HepG2 (cell line): Measurements from ENCODE around the gene PKD2L1. TPM values are rescaled to one million over a fixed set of nuclear protein-coding genes. Genes with fewer than 3 reads are reported as not detected.

Experiments used
- CENPT ChIP-seq: sonication (generic); formaldehyde crosslinking; IDR thresholded peaks from 2 replicates; pipeline ENCODE4 v1.8.0; 2022; ENCODE audit warnings: low read depth, mild to moderate bottlenecking, moderate library complexity, missing genetic modification reagents
- CREB3 ChIP-seq: sonication (generic); formaldehyde crosslinking; IDR thresholded peaks from 2 replicates; pipeline ENCODE4 v1.5.0; 2020; ENCODE audit warnings: missing genetic modification reagents
- ELF1 ChIP-seq: sonication (generic); formaldehyde crosslinking; IDR thresholded peaks from 2 replicates; pipeline ENCODE4 v1.4.0; 2020; ENCODE audit warnings: missing genetic modification reagents
- MAF1 ChIP-seq: sonication (generic); formaldehyde crosslinking; IDR thresholded peaks from 2 replicates; pipeline ENCODE4 v1.5.0; 2020; ENCODE audit warnings: missing genetic modification reagents, borderline replicate concordance
- MLXIP ChIP-seq: sonication (generic); formaldehyde crosslinking; IDR thresholded peaks from 2 replicates; pipeline ENCODE4 v1.9.0; 2021; ENCODE audit warnings: missing genetic modification reagents, borderline replicate concordance
- MZF1 ChIP-seq: sonication (generic); formaldehyde crosslinking; IDR thresholded peaks from 2 replicates; pipeline ENCODE4 v1.8.1; 2023; ENCODE audit warnings: mild to moderate bottlenecking, missing genetic modification reagents, borderline replicate concordance
- NR1H2 ChIP-seq: sonication (generic); formaldehyde crosslinking; IDR thresholded peaks from 2 replicates; pipeline ENCODE4 v1.8.1; 2022; ENCODE audit warnings: low read depth, missing genetic modification reagents, borderline replicate concordance
- PHF8 ChIP-seq: sonication (generic); formaldehyde crosslinking; IDR thresholded peaks from 2 replicates; pipeline ENCODE4 v1.5.0; 2020; ENCODE audit warnings: missing genetic modification reagents
- RAD51 ChIP-seq: fragments of 450-650 bp; IDR thresholded peaks from 2 replicates; pipeline ENCODE4 v1.6.1; 2016; ENCODE audit warnings: borderline replicate concordance
- RBM22 ChIP-seq: fragments of 200-400 bp; formaldehyde crosslinking; optimal IDR thresholded peaks from 2 replicates; pipeline ENCODE3; 2017; ENCODE audit warnings: mild to moderate bottlenecking, low read length, moderate library complexity
- RXRB ChIP-seq: IDR thresholded peaks from 2 replicates; pipeline ENCODE4 v1.6.1; 2016; ENCODE audit warnings: borderline replicate concordance, missing genetic modification reagents, missing compliant biosample characterization
- SP2 ChIP-seq: sonication (generic); formaldehyde crosslinking; IDR thresholded peaks from 2 replicates; pipeline ENCODE4 v1.5.1; 2020; ENCODE audit warnings: mild to moderate bottlenecking, missing genetic modification reagents
- SRSF9 ChIP-seq: fragments of 200-400 bp; formaldehyde crosslinking; IDR thresholded peaks from 2 replicates; pipeline ENCODE4 v1.6.1; 2018; ENCODE audit warnings: borderline replicate concordance, mild to moderate bottlenecking, low read depth, low read length; ENCODE audit not compliant: insufficient read depth, poor library complexity, severe bottlenecking
- TOPORS ChIP-seq: sonication (generic); formaldehyde crosslinking; IDR thresholded peaks from 2 replicates; pipeline ENCODE4 v1.8.0; 2023; ENCODE audit warnings: mild to moderate bottlenecking, missing genetic modification reagents
- USF2 ChIP-seq, 2 experiments: sonication (generic) in 1 of 2; formaldehyde crosslinking in 1 of 2; IDR thresholded peaks; 2 replicates each; pipeline versions ENCODE4 v1.5.1 to v1.6.1; 2011 to 2020; ENCODE audit warnings: borderline replicate concordance in 1 of 2, low read depth in 1 of 2, low read length in 1 of 2, mild to moderate bottlenecking in 1 of 2, missing genetic modification reagents in 1 of 2, moderate library complexity in 1 of 2
- ZFP91 ChIP-seq: sonication (generic); formaldehyde crosslinking; IDR thresholded peaks from 2 replicates; pipeline ENCODE4 v1.9.0; 2022; ENCODE audit warnings: missing genetic modification reagents, mild to moderate bottlenecking, borderline replicate concordance
- ZFY ChIP-seq: sonication (generic); formaldehyde crosslinking; IDR thresholded peaks from 2 replicates; pipeline ENCODE4 v1.4.0; 2020; ENCODE audit warnings: missing genetic modification reagents
- ZNF12 ChIP-seq: sonication (generic); formaldehyde crosslinking; IDR thresholded peaks from 2 replicates; pipeline ENCODE4 v1.5.0; 2020; ENCODE audit warnings: missing genetic modification reagents
- ZNF124 ChIP-seq: sonication (generic); formaldehyde crosslinking; IDR thresholded peaks from 2 replicates; pipeline ENCODE4 v1.4.0; 2020; ENCODE audit warnings: missing genetic modification reagents
- ZNF460 ChIP-seq: sonication (generic); formaldehyde crosslinking; IDR thresholded peaks from 2 replicates; pipeline ENCODE4 v1.5.1; 2020; ENCODE audit warnings: missing genetic modification reagents, mild to moderate bottlenecking, borderline replicate concordance
- ZNF83 ChIP-seq: sonication (generic); formaldehyde crosslinking; IDR thresholded peaks from 2 replicates; pipeline ENCODE4 v1.4.0; 2020; ENCODE audit warnings: missing genetic modification reagents, mild to moderate bottlenecking, borderline replicate concordance
- polyA plus RNA-seq, 8 experiments: library from polyadenylated mRNA; depleted of rRNA in 3 of 8; stranded (reverse) in 7 of 8; unstranded in 1 of 8; fragments of >200 nt; fragmentation: Illumina TruSeq in 4 of 8; extraction: Trizol in 4 of 8; gene quantifications; 2 replicates each; pipeline versions ENCODE4 v1.2.1 to v1.2.3, GENCODE V29; 2011 to 2016; ENCODE audit warnings: low read depth in 4 of 8, missing spikeins in 1 of 8, mixed read lengths in 1 of 8; ENCODE audit not compliant: insufficient read depth in 1 of 8
- total RNA-seq, 5 experiments: library from RNA; depleted of rRNA; stranded (reverse); fragments of >200 nt; fragmentation: Illumina TruSeq; extraction: Trizol; gene quantifications; 2 replicates each; pipeline ENCODE4 v1.2.3, GENCODE V29; 2016; ENCODE audit warnings: low read depth in 1 of 5

PKD2L1 gene
- total and polyA plus RNA-seq, 2 of the 13 experiments (the other 11 are each of a cell fraction or from before 2014, with no cell fraction given) = 0.07 to 0.15 TPM

- TF ChIP-seq RXRB (CRISPR knock-in tag) (peak; percentile 77), NR1H2 (CRISPR knock-in tag) (0 out of 2 replicates have a peak, but pooled peaks have one; percentile 34), PHF8 (CRISPR knock-in tag) (no peak), MZF1 (CRISPR knock-in tag) (no peak), ELF1 (CRISPR knock-in tag) (no peak), CENPT (no peak), CREB3 (CRISPR knock-in tag) (no peak), ZNF460 (0 out of 2 replicates have a peak, but pooled peaks have one; percentile 26), TOPORS (CRISPR knock-in tag) (0 out of 2 replicates have a peak, but pooled peaks have one; percentile 41), ZFP91 (peak; percentile 31; the same call in 1 of the 2 replicates), RAD51 (peak; percentile 81; the same call in 1 of the 2 replicates), ZFY (no peak), ZNF124 (CRISPR knock-in tag) (0 out of 2 replicates have a peak, but pooled peaks have one; percentile 23), ZNF83 (CRISPR knock-in tag) (no peak), RBM22 (peak; percentile 92), SRSF9 (no peak), MAF1 (CRISPR knock-in tag) (no peak), USF2 (IDR thresholded peaks at IDR 0.05; ENCODE audit: low read depth, low read length) (0 out of 2 replicates have a peak, but pooled peaks have one; percentile 34), USF2 (CRISPR knock-in tag; IDR thresholded peaks at IDR 0.05; ENCODE audit: borderline replicate concordance) (peak; percentile 45; the same call in 1 of the 2 replicates), ZNF12 (CRISPR knock-in tag) (no peak), SP2 (CRISPR knock-in tag) (no peak), MLXIP (CRISPR knock-in tag) (no peak)
Measured at GRCh38 chr10:100364735-100365391, 34.8 kb upstream of the PKD2L1 start (continued).
